IPS-11a (cell line): Measurements from ENCODE around the gene RNF220.

Experiments used
- H3K4me3 ChIP-seq: one replicate; pipeline ENCODE4 v1.5.1; 2013; ENCODE audit warnings: low read depth, low read length, control low read depth

RNF220 gene

DNA sequence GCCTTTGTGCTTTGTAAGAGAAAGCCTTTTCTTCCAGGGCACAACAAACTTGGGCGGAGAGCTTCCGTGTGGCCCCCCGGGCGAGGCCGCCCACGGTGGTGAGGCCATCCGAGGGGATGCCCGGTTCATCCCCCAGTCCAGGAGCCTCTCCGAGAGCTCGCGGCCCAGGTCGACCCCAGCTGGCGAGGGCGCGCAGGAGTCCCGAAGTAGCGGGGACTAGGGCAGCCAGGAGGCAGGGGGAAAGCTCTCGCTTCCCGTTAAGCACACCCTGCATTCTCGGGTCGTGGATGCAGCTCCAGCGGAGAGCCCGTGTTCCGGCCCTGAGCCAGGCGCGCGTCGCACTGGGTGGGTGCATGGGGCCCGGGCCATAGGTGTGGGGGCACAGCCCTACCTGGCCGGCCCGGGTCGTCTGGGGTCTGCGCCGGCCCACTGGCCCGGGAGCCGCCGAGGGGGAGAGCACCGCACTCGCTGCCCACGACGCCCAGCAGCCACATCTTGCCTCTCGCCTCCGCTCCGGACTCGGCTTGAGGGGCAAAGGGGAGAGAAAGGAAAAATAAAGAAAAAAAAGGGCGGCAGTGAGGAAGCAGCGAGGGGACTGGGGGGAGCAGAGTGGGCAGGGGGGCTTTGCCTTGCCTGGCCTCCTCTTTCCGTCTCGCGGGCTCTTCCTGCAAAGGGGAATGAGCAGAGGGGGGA is 1.8 kb downstream of the RNF220 start:
- H3K4me3 ChIP-seq: peak overlapping the region; percentile 39

DNA sequence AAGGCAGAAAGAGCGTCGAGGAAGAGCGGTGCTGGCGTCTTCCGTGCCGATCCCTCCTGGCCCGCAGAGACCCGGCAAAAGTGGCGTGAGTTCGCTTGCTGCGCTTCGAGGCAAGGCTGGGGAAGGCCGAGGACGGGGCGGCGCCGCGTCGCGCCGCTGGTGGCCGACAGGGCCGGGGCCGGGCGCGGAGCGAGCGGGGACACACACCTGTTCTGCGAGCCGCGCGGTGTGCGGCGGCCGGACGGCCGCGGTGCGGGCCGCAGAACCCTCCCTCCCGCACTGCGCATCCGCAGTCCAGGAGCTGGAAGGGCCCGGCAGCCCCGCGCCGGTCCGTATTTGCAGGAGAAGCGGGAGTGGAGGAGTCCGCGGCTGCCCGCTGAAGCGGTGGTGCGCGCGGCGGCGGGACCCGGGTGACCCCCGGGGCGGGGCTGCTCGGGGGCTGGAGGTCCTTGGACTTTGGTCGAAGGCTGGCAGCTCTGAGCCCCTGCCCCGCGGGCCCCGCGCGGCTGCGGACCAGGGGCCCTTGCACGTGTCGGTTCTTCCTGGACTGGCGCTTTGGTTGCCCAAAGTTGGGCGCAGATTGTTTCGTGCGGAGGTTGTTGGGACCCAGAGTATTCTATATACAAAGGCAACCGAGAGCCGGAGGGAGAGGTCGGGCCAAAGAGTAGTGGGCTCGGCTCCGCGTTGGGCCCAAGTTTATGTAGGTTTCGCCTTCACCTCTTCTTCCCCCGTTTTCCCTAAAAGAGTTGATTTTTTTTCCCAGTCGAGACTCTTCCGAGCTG is 2.6 kb downstream of the RNF220 start:
- H3K4me3 ChIP-seq: peak overlapping the region; percentile 29

DNA sequence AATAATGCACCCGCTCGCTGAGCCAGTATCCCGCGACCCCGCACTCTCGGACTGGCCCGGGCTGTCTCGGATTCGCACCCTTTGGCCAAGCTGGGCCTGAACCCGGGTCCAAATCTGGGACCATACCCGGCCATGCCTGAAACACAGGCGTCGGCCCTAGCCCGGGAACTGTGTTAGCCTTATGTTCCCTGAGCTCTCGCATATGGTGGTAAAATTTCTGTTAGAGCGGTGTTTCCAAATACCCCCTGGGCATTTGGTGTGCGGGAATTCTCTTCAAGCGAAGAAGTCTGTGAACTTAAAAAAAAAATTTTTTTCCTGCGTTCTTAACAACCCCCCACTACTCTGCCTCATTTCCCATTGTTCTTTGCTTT is 3.1 kb downstream of the RNF220 start:
- no peak overlapping the region for H3K4me3 ChIP-seq

DNA sequence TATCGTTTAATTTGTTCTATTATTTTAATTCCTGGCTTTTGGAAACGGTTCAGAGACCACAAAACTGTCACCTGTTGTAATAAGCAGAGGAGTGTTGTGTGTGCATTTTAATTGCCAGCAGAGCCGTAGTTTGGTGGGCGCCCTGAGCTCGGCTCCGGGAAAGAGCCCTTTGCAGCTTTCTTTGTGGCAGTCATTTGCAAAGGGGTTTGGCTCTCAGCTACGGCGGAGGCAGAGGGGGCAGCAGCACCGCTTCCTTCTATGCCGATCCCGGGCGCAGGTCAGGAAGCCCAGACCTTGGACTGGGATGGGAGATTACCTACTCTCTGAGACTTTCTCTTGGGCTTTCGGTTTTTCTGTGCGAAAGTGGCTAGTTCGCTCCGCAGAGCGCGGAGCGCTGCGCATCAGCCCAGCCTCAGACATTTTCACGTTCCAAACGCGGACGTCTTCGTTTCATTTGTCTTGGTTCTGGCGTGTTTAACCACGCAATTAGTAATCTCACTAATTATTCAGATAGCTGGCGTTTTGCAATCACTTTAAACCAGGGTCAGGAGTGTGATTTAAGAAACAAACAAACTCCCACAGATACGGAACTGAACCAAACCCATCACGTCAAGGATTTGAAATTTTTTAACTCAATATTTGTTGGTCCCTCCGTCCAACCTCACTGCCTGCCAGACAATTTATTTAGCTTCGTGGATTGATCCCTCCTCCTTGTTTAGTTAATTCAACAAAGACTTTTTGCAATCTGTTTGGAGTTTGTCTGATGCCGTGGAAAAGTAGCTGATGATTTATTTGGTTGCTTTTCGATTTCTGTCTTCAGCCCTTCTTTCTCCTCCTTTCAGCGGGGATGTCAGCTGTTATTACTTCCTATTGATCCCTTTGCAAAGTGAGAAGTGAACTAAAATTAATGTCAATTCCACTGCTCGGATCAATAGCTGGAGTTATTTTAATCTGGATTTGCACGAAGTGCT is 3.9 kb downstream of the RNF220 start:
- H3K4me3 ChIP-seq: peak overlapping the region; percentile 20

DNA sequence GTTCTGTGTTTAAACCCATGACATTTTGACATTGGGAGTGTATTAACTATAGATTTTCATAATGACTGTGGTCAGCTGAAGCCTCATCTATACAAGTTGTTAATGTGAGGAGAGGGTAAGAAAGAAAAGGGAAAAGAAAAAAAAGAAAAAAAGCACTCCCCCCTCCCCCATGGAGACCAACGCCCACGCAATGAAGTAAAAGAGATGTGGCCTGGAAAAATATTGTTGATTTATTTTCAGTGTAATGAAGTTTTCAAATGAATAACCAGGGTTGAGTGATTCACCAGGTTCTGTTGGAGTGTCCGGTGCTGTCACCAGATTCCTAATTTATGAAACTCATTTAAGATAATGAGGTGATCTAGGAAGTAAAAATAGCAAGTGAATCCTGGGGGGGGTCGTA is 4.7 kb downstream of the RNF220 start:
- H3K4me3 ChIP-seq: no peak overlapping the region

DNA sequence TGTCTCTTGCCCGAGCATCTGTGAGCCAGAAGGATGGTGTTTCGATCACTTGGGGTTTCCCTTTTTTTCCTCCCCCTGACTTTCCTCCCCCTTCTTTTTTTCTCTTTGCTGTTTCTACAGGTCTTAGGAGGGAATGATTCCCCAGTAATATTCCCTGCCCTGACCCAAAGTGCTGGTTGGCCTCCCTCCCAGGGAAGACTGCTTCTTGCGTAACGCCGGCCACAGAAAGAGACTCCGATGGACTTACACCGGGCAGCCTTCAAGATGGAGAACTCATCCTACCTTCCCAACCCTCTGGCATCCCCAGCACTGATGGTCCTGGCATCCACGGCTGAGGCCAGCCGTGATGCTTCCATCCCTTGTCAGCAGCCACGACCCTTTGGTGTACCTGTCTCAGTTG is 6.8 kb downstream of the RNF220 start:
- H3K4me3 ChIP-seq: no peak overlapping the region

DNA sequence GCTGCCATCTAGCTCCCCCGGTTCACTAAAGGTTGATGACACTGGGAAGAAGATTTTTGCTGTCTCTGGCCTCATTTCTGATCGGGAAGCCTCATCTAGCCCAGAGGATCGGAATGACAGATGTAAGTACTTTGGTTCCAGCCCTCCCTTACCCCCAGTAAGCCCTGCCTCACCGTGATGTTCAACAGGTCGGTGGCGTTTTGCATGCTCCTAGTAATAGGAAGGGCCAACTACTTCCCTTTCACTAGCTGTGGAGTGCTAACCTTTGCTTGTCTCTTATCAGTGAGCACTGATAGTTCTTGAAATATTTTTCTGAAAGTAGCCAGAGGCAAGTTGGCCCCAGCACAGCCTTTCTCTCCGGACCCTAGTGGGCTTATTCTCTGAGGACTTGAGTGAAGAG is 7.5 kb downstream of the RNF220 start:
- H3K4me3 ChIP-seq: no peak overlapping the region

DNA sequence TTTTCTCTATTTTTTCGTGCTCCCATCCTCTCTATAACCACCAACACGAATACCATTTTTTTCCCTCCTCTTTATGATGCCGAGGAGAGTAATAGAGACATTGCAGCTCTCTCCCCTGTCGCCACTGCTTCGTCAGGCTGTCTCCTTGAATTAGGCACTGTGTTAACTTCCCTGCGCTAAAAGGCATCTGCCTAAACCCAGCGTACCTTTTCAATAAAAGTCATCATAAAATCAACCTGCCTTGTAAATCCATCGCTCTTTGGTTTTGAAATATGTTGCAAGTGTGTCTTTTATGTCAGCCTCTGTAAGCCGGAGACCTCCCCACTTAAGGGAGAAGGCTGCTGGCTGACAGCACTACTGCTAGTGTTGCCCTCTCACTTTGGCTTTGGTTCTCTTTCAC is 8.7 kb downstream of the RNF220 start:
- no peak overlapping the region for H3K4me3 ChIP-seq

DNA sequence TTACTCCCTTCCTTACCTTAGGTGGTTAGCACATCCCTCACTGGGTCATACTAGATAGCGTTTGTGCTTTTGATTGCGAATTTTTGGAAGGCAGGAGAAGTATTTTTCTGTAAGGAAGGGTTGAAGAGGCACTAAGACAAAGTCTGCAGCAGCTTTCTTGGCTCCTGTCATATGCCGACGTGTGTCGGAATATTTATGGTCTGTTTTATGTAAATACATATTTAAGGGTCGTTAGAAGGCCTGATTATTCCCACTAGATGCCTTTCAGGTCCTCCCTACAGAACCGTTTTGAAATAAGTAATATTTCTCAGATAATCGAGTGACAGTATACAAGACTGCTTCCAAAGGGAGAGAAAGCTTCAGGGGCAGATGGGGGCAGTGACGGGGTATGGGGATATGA is 10.0 kb downstream of the RNF220 start:
- no peak overlapping the region for H3K4me3 ChIP-seq

DNA sequence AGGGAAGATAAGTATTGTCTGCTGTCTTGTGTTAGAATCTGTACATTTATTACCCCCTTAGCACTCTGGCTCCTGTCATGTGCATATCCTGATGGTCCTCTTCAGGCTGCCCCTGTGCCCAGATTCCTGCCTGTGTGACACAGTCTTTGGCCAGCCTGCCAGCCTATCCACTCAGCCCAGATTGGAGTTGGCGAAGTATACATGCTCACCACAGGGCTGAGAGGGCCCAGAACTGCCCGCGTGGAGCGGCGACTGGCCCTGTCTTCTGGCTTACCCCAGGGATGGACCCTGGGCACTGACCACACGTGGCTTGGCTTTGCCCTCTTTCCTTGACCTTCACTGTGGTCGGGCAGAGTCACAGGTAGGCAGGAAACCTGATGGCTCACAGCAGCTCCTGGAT is 11.4 kb downstream of the RNF220 start:
- no peak overlapping the region for H3K4me3 ChIP-seq

DNA sequence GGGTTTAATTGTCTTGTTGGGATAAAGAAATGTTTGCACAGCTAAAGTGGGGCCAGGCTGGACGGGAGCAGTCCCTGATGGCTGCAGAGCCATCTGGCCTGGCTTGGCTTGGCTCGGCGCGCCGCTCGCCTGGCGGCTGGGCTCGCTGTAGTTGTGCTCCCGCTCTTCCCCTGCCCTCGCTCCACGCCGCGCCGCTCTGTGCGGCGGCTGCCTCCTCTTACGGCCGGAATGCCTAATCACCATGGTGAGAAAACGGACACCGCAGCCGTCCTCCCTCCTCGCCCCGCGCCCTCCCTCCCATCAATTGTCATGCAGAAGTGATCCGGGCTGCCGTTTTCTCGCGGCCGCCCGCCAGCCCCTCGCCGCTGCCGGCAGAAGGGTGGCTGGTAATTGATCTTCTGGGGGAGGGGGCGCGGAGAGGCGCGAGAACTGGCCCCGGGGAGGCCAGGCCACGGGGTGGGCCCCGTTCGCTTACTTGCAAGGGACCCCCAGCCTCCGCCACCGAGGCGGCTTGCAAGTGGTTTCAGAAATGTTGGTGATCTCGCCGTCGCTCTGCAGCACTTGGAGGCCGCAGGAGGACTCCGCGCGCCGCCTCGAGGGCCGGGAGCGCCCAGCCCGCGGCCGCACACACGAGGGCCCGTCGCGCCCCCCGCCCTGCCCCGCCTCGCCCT is 12.4 kb downstream of the RNF220 start:
- peak overlapping the region; percentile 29 for H3K4me3 ChIP-seq

DNA sequence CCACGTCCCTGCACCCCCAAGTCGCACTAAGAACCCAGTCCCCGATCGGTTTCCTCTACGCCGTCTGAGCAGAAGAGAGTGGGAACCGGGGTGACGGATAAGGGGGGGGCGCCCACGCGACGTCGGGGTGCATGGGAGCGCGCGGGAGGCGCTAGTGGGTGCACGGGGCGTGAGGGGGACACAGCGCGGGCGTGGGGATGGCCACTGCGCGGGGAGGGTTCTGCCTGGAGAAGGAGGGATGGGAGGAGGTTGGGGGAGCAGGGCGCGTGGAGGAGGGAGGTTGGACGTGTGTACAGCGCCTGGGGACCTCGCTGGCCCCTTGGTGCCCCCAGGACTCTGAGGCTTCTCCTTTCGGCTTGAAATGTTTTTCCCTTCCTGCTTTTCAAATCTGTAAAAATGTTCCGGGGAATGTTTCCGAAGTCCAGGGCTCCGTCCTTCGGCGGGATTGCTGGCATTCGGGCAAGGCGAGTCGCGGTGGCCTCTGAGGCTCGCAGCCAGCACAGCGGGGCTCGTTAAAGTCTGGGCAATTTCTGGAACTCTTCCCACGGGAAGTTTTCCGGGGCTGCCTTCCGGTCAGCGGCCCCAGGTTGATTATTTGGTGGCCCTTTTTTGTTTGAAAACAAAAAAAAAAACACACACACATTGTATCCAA is 13.1 kb downstream of the RNF220 start:
- peak overlapping the region; percentile 29 for H3K4me3 ChIP-seq

DNA sequence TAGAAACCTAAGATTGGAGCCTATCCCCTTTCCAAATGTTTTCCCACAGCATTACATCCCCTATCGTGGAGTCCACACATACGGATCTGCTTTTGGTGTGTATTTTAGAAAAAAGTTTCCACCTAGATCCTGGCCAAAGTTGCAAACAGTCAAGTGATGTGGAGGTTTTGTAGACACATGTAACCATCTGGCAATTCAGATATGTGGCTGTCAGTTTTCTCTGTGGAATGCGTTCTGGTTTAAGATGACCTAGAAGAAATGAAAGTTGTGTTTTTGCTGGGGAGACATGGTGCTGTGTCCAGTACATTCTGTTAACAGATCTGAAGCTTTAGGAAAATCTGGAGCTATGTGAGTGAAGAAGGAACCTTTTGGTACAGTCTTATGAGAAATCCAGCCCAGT is 14.8 kb downstream of the RNF220 start:
- H3K4me3 ChIP-seq: no peak overlapping the region

DNA sequence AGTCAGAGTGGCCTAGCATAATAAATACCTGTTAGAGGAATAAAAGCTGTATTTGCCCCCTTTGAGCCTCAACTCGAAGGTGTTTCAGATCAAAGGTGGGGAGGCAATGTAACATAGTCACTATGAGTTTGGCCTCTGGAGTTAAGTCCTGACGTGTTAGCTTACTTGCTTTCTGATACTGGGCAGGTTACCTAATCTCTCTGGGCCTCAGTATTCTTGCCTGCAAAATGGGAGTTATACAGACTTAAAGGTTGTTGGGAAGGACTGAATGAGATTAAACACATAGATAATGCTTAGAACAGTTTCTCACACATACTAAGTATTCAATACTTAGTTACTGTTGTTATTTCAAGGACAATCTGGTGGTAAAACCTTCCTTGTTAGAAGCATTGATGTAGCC is 15.5 kb downstream of the RNF220 start:
- H3K4me3 ChIP-seq: no peak overlapping the region

DNA sequence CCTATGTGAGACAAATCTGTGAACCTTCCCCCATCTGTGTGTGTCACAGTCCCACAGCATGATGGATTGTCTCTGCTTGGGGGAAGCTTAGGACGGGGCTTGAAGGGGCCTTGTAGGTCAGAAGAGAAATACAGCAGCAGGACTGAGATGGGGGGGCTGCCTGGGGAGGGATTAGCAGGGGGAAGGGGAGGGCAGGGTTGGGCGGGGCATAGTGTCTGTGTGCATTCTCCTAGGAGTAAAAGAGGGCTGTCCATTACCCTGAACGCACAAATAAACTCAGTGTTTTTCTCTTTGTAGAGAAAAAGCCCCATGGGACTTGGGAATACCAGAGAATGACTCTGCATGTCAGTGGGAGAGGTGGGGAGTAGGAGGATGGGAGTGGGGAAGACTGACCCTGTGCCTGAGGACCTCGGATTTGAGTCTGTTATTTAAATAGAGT is 16.4 kb downstream of the RNF220 start:
- H3K4me3 ChIP-seq: no peak overlapping the region

DNA sequence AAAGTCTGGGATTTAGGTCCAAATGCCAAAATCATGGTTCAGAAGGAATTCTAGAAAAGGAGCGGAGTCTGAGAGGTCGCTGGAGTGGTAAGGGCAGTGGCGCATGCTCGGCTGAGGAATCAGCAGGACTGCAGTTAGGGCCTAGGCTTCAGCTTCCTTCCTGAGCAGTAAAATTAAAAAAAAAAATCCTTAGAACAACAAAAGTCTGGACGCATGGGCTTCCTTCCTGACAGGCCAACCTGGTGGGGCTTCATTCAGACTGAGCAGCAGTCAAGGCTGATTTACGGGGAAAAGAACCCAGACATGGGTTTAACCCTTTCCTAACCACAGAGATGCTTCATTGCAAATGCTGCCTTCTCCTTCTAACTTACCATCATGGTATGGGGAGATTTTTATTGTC is 17.1 kb downstream of the RNF220 start:
- no peak overlapping the region for H3K4me3 ChIP-seq

DNA sequence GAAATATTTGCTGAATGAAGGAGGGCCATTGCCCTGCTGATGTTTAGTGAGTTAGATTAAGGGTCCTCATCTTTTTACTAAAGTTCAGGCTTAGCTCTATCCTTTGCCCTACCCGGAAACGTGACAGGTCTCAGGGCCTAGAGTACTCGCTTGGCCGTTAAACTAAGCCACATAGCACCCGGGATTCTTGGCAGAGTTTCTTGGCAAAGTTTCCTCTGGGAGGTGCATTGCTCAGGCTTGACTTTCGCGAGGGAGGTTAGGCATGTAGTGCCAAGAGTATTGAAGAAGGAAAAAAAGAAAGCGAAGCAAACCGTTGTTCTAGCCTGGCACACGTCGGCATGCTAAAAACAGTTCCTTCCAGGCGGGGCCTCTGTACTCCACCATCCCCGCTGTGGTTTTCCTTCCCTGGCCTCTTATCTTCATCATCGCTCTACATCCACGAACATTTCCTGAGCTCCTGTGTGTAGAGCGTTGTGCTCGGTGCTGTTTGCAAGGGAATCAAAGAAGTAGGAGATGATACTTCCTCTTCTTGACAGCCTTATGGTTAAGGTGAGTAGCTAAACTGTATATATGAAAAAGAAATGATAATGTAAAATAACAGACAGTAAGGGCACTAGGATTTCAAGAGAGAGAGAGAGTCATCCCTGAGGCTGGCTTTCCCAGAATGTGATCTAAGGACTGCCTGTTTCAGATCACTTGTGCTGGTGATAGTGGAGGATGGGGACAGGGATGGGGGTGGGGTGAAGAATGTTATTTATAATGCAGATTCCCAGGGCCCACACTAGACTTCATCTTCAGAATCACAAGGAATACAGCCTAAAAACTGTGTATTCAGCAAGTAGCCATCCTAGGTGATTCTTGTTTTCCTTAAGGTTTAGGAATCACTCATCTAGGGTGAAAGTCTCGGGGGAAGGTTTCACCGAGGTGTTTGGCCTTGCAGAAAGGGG is 18.8 kb downstream of the RNF220 start:
- H3K4me3 ChIP-seq: no peak overlapping the region

DNA sequence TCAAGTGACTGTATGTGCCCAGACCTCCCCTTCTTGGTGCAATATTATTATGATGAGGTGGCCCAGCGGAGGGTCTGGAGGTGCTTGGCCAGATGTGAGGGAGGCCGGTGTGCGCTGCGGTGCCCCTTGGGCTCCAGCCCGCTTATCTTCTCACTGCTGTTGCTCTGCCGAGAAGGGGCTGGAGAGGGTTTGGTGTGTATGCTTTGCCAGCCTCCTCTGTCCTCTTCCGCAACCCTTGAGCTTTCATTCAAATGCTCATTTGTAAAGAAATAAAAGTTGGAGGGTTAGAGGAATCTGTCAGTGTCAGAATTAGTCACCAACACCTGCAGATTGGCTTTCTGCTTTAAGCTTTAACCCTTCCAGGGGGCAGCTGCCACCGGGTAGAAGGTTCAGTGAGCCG is 19.7 kb downstream of the RNF220 start:
- no peak overlapping the region for H3K4me3 ChIP-seq

DNA sequence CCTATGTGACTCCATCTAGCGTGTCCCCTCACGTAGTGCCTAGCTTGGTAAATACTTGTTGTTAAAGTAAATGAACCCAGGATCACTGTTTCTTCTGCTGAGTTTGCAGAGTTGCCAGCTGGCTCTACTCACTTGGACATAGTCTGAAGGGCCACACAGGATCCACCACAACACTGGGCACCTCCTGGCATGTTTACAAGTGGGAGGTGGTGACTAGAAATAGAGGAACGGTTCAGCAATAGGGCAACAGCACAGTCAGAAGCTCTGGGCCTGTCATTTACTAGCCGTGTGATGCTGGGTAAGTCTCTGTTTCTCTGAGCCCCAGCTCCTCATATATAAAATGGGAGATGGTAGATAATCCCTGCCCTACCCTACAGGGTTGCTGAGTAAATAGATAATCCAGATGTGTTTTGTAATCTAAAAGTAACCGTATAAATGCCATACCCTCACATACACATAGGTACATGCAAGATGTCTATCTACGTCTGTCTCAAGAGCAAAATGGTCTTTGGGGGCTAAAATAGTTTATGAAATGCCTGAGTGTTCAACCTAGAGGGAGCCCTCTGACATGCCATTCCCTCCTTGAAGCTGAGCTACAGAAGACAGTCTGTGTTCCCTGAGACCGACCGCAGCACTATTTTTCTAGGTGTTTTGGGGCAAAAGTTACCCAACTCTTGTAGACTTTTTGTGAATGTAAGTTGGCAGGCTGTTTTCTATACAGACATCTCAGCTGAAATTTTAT is 20.5 kb downstream of the RNF220 start:
- H3K4me3 ChIP-seq: no peak overlapping the region
